Neural progenitor cell (in vitro differentiated cells): Measurements from ENCODE around the gene NHSL1. TPM values are rescaled to one million over a fixed set of nuclear protein-coding genes. Genes with fewer than 3 reads are reported as not detected.

Experiments used
- DNase-seq: peaks from one replicate; pipeline ENCODE4 v3.0.0-alpha.2; 2016; ENCODE audit warnings: low spot score
- H2AFZ ChIP-seq: fragments of 200-600 bp; sonication (generic); replicated peaks from 2 replicates; pipeline ENCODE4 v1.6.1; 2016; ENCODE audit warnings: antibody characterized with exemption
- H3F3A ChIP-seq: fragments of 200-600 bp; sonication (generic); 2 replicates; pipeline ENCODE4 v1.6.1; 2016; ENCODE audit warnings: antibody characterized with exemption, low read depth
- H3K27ac ChIP-seq: fragments of 200-600 bp; sonication (generic); 2 replicates; pipeline ENCODE4 v1.5.1; 2016; ENCODE audit warnings: mild to moderate bottlenecking
- H3K27me3 ChIP-seq: fragments of 200-600 bp; sonication (generic); 2 replicates; pipeline ENCODE4 v1.6.1; 2016; ENCODE audit warnings: mild to moderate bottlenecking, moderate library complexity
- H3K36me3 ChIP-seq: fragments of 200-600 bp; sonication (generic); 2 replicates; pipeline ENCODE4 v1.5.1; 2016
- H3K4me1 ChIP-seq: fragments of 200-600 bp; sonication (generic); 2 replicates; pipeline ENCODE4 v1.6.1; 2016; ENCODE audit warnings: mixed run types
- H3K4me2 ChIP-seq: fragments of 200-600 bp; sonication (generic); 2 replicates; pipeline ENCODE4 v1.6.1; 2016
- H3K4me3 ChIP-seq: fragments of 200-600 bp; sonication (generic); 2 replicates; pipeline ENCODE4 v1.5.1; 2016
- H3K79me2 ChIP-seq: fragments of 200-600 bp; sonication (generic); 2 replicates; pipeline ENCODE4 v1.6.1; 2016; ENCODE audit warnings: low read depth
- H3K9ac ChIP-seq: fragments of 200-600 bp; sonication (generic); 2 replicates; pipeline ENCODE4 v1.6.1; 2016
- H3K9me3 ChIP-seq: fragments of 200-600 bp; sonication (generic); 2 replicates; pipeline ENCODE4 v1.5.1; 2016; ENCODE audit warnings: low read depth
- H4K20me1 ChIP-seq: fragments of 200-600 bp; sonication (generic); 2 replicates; pipeline ENCODE4 v1.6.1; 2016; ENCODE audit warnings: low read depth
- H3K27ac Mint-ChIP-seq: 3 replicates; pipeline ENCODE4 v1.8.0; 2021; ENCODE audit warnings: mixed read lengths
- H3K27me3 Mint-ChIP-seq: 2 replicates; pipeline ENCODE4 v1.8.0; 2022; ENCODE audit warnings: low read depth, mild to moderate bottlenecking, inconsistent platforms, moderate library complexity, mixed read lengths; ENCODE audit not compliant: insufficient read depth
- H3K36me3 Mint-ChIP-seq: 3 replicates; pipeline ENCODE4 v1.8.0; 2021; ENCODE audit warnings: mixed read lengths
- H3K4me1 Mint-ChIP-seq: 3 replicates; pipeline ENCODE4 v1.8.0; 2021; ENCODE audit warnings: mixed read lengths
- H3K4me3 Mint-ChIP-seq: 3 replicates; pipeline ENCODE4 v1.8.0; 2021; ENCODE audit warnings: mild to moderate bottlenecking, moderate library complexity, mixed read lengths
- H3K9me3 Mint-ChIP-seq: 3 replicates; pipeline ENCODE4 v1.8.0; 2020; ENCODE audit warnings: mixed read lengths
- EZH2 ChIP-seq: fragments of 200-600 bp; sonication (generic); IDR thresholded peaks from 2 replicates; pipeline ENCODE4 v1.6.1; 2017; ENCODE audit warnings: antibody characterized with exemption, mild to moderate bottlenecking, moderate library complexity
- EZH2phosphoT487 ChIP-seq: fragments of 200-600 bp; sonication (generic); IDR thresholded peaks from 2 replicates; pipeline ENCODE4 v1.6.1; 2017; ENCODE audit warnings: antibody characterized with exemption
- total RNA-seq: library from RNA; depleted of rRNA; stranded (reverse); fragments of >200 nt; gene quantifications from 2 replicates; pipeline ENCODE4 v1.2.3, GENCODE V29; 2015; ENCODE audit warnings: low replicate concordance
- TF ChIP-seq, protein P1 (sequence below): fragments of 200-600 bp; sonication (generic); IDR thresholded peaks from 2 replicates; pipeline ENCODE4 v1.5.1; 2017; ENCODE audit warnings: antibody characterized with exemption, mild to moderate bottlenecking

NHSL1 gene
- total RNA-seq, 1 donor from 2014 or later = 12.1 TPM

DNA sequence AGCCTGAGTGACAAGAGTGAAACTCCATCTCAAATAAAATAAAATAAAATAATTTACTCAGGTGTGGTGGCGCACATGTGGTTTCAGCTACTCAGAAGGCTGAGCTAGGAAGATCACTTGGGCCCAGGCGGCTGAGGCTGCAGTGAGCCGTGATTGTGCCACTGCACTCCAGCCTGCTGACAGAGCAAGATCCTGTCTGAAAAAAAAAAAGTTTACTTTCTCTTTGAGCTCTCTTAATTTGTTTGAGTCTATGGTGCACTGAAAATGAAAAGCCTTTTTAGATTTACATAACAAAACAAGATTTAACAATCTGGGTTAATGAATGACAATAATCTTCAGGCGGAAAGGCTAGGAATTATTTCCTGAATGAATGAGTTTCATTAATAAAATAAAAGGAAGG lies 23.3 kb upstream of the NHSL1 start:
- H3K27ac ChIP-seq = peak overlapping the region; percentile 25
- H3K79me2 ChIP-seq = peaks cover 35% of the 10 kb centered on the region
- TF ChIP-seq, protein P1, sequence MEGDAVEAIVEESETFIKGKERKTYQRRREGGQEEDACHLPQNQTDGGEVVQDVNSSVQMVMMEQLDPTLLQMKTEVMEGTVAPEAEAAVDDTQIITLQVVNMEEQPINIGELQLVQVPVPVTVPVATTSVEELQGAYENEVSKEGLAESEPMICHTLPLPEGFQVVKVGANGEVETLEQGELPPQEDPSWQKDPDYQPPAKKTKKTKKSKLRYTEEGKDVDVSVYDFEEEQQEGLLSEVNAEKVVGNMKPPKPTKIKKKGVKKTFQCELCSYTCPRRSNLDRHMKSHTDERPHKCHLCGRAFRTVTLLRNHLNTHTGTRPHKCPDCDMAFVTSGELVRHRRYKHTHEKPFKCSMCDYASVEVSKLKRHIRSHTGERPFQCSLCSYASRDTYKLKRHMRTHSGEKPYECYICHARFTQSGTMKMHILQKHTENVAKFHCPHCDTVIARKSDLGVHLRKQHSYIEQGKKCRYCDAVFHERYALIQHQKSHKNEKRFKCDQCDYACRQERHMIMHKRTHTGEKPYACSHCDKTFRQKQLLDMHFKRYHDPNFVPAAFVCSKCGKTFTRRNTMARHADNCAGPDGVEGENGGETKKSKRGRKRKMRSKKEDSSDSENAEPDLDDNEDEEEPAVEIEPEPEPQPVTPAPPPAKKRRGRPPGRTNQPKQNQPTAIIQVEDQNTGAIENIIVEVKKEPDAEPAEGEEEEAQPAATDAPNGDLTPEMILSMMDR = no peak
- no peak for TF ChIP-seq EZH2phosphoT487
- no peak for TF ChIP-seq EZH2
- H3K4me3 ChIP-seq = no peak overlapping the region
- no peak overlapping the region for H2AFZ ChIP-seq
- Mint-ChIP-seq H3K27me3 (peaks cover 3% of the 10 kb centered on the region), H3K4me3 (no peak overlapping the region), H3K27ac (peak overlapping the region; percentile 37), H3K4me1 (peaks cover 41% of the 10 kb centered on the region), H3K9me3 (peaks cover 12% of the 10 kb centered on the region), H3K36me3 (peaks cover 22% of the 10 kb centered on the region)
- no peak for DNase-seq
- peak overlapping the region; percentile 6 for H3K4me2 ChIP-seq
- H3K36me3 ChIP-seq = no peaks in the 10 kb centered on the region
- H3K9me3 ChIP-seq = peaks cover 3% of the 10 kb centered on the region
- peaks cover 18% of the 10 kb centered on the region for H4K20me1 ChIP-seq
- H3K4me1 ChIP-seq = peaks cover 31% of the 10 kb centered on the region
- no peaks in the 10 kb centered on the region for H3K27me3 ChIP-seq
- H3F3A ChIP-seq = peaks cover 29% of the 10 kb centered on the region
- no peak overlapping the region for H3K9ac ChIP-seq

GRCh38 chr6:138521790-138522189 lies 22.5 kb upstream of the NHSL1 start:
- Histone ChIP-seq H3K36me3 (no peaks in the 10 kb centered on the region), H3K4me2 (no peak overlapping the region), H4K20me1 (peaks cover 10% of the 10 kb centered on the region), H3K27me3 (no peaks in the 10 kb centered on the region), H3K9me3 (peaks cover 3% of the 10 kb centered on the region), H3K4me1 (peaks cover 22% of the 10 kb centered on the region), H3F3A (peaks cover 21% of the 10 kb centered on the region), H2AFZ (no peak overlapping the region), H3K9ac (no peak overlapping the region), H3K4me3 (no peak overlapping the region), H3K27ac (no peak overlapping the region), H3K79me2 (peaks cover 33% of the 10 kb centered on the region)
- Mint-ChIP-seq H3K4me3 (no peak overlapping the region), H3K27ac (no peak overlapping the region), H3K9me3 (peaks cover 19% of the 10 kb centered on the region), H3K27me3 (peaks cover 4% of the 10 kb centered on the region), H3K36me3 (peaks cover 30% of the 10 kb centered on the region), H3K4me1 (peaks cover 35% of the 10 kb centered on the region)
- TF ChIP-seq EZH2 (no peak), EZH2phosphoT487 (no peak)
- TF ChIP-seq, protein P1 = no peak
- DNase-seq = no peak

DNA sequence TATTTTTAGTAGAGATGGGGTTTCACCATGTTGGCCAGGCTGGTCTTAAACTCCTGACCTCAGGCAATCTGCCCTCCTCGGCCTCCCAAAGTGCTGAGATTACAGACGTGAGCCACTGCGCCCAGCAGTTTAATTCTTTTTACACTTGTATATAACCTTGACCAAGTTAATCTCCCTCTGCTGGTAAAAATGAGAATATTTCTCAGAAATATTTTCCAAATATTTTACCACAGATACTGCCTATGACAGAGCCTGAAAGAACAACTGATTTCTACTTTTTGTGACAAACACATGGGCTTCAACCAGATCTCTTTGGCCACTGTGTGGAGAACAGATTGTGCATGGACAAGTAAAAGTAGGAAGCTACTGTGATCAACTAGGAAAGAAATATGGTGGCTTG lies 21.2 kb upstream of the NHSL1 start:
- no peaks in the 10 kb centered on the region for H3K36me3 ChIP-seq
- H4K20me1 ChIP-seq = no peaks in the 10 kb centered on the region
- peaks cover 16% of the 10 kb centered on the region for H3F3A ChIP-seq
- H3K27me3 Mint-ChIP-seq = peaks cover 6% of the 10 kb centered on the region
- H3K27me3 ChIP-seq = no peaks in the 10 kb centered on the region
- H3K79me2 ChIP-seq = peaks cover 27% of the 10 kb centered on the region
- no peak for DNase-seq
- peaks cover 21% of the 10 kb centered on the region for H3K9me3 Mint-ChIP-seq
- no peak overlapping the region for H3K27ac Mint-ChIP-seq
- H3K9me3 ChIP-seq = peaks cover 3% of the 10 kb centered on the region
- peaks cover 35% of the 10 kb centered on the region for H3K4me1 Mint-ChIP-seq
- peaks cover 39% of the 10 kb centered on the region for H3K36me3 Mint-ChIP-seq
- no peak overlapping the region for H3K4me2 ChIP-seq
- H3K4me3 ChIP-seq = no peak overlapping the region
- TF ChIP-seq EZH2 (no peak), EZH2phosphoT487 (no peak)
- TF ChIP-seq, protein P1 = peak; percentile 16
- peaks cover 17% of the 10 kb centered on the region for H3K4me1 ChIP-seq
- H3K9ac ChIP-seq = no peak overlapping the region
- no peak overlapping the region for H3K4me3 Mint-ChIP-seq
- H2AFZ ChIP-seq = no peak overlapping the region
- H3K27ac ChIP-seq = no peak overlapping the region
